Upper lobe of right lung (tissue), 1 donor: Measurements from ENCODE around the gene IFFO2. TPM values are rescaled to one million over a fixed set of nuclear protein-coding genes. Genes with fewer than 3 reads are reported as not detected.
"Not testable (repeated sequence)": the region's sequence is repeated elsewhere in the genome, so short reads cannot be mapped to it uniquely, and the experiment has no call there.

Experiments
- ATAC-seq: fragments of 200-7000 bp; cut with Tn5 transposase; one replicate; pipeline ENCODE4 v1.9.1; 2020; ENCODE audit warnings: mild to moderate bottlenecking, moderate library complexity
- DNase-seq: peaks from one replicate; pipeline ENCODE4 v3.0.0-alpha.2; 2020
- H3K27ac ChIP-seq: fragments of 200-600 bp; one replicate; pipeline ENCODE4 v1.8.0; 2022
- H3K27me3 ChIP-seq: fragments of 200-600 bp; one replicate; pipeline ENCODE4 v1.8.0; 2022; ENCODE audit warnings: mild to moderate bottlenecking
- H3K36me3 ChIP-seq: fragments of 200-600 bp; one replicate; pipeline ENCODE4 v1.8.0; 2022
- H3K4me1 ChIP-seq: fragments of 200-600 bp; one replicate; pipeline ENCODE4 v1.8.0; 2022
- H3K4me3 ChIP-seq: fragments of 200-600 bp; one replicate; pipeline ENCODE4 v1.8.0; 2022; ENCODE audit warnings: mild to moderate bottlenecking
- H3K9me3 ChIP-seq: fragments of 200-600 bp; one replicate; pipeline ENCODE4 v1.8.0; 2022
- CTCF ChIP-seq: fragments of 200-600 bp; IDR thresholded peaks from one replicate; pipeline ENCODE4 v1.8.0; 2022; ENCODE audit warnings: antibody characterized with exemption
- intact Hi-C: fragments of 100-400 bp; cut with DNase I; formaldehyde crosslinking; loops from one replicate; pipeline ENCODE4 v1.11.0; 2022
- total RNA-seq: library from RNA; stranded (reverse); fragmentation: NEBNext Ultra II Directional; extraction: Animal tissue kit (Norgen Biotek cat#: 25700); gene quantifications from one replicate; pipeline ENCODE4 v1.2.1, GENCODE V29; 2021
- donor health status: DM: no; HTN: yes; CAD: no; lungs with severe emphysema.

Gene IFFO2
- total RNA-seq, 1 donor from 2014 or later = 15.4 TPM

GRCh38 chr1:18872071-18872611 is 84.3 kb downstream of the IFFO2 start:
- intact Hi-C loops = loop anchor here (10.0 kb wide), 1 partner anchor 277 kb away; no protein-coding TSS in a partner anchor
- Histone ChIP-seq H3K27me3 (no peaks in the 10 kb centered on the region), H3K9me3 (no peaks in the 10 kb centered on the region), H3K27ac (no peak overlapping the region), H3K4me3 (no peak overlapping the region), H3K36me3 (no peaks in the 10 kb centered on the region), H3K4me1 (no peaks in the 10 kb centered on the region)
- DNase-seq = no peak
- ATAC-seq = no peak
- TF ChIP-seq CTCF = no peak

GRCh38 chr1:18871401-18872070 is 84.9 kb downstream of the IFFO2 start:
- intact Hi-C loops = loop anchor here (10.0 kb wide), 1 partner anchor 277 kb away; no protein-coding TSS in a partner anchor
- no peak for ATAC-seq
- no peak for TF ChIP-seq CTCF
- H3K27me3 ChIP-seq = no peaks in the 10 kb centered on the region
- H3K4me1 ChIP-seq = no peaks in the 10 kb centered on the region
- no peaks in the 10 kb centered on the region for H3K36me3 ChIP-seq
- no peaks in the 10 kb centered on the region for H3K9me3 ChIP-seq
- no peak overlapping the region for H3K4me3 ChIP-seq
- no peak for DNase-seq
- H3K27ac ChIP-seq = no peak overlapping the region

GRCh38 chr1:18870957-18871356 is 85.5 kb downstream of the IFFO2 start:
- H3K27ac ChIP-seq = no peak overlapping the region

GRCh38 chr1:18870595-18870865 is 85.9 kb downstream of the IFFO2 start:
- H3K27me3 ChIP-seq, ATAC-seq, H3K27ac ChIP-seq: not testable (repeated sequence)

More at GRCh38 chr1:18870957-18871356, 85.5 kb downstream of the IFFO2 start:
- no peak for ATAC-seq
- H3K9me3 ChIP-seq = no peaks in the 10 kb centered on the region
- DNase-seq = no peak
- no peaks in the 10 kb centered on the region for H3K4me1 ChIP-seq
- TF ChIP-seq CTCF = no peak
- intact Hi-C loops = loop anchor here (10.0 kb wide), 1 partner anchor 276 kb away; no protein-coding TSS in a partner anchor
- no peaks in the 10 kb centered on the region for H3K27me3 ChIP-seq
- no peak overlapping the region for H3K4me3 ChIP-seq
- H3K36me3 ChIP-seq = no peaks in the 10 kb centered on the region

GRCh38 chr1:18869847-18870594 is 86.5 kb downstream of the IFFO2 start:
- Histone ChIP-seq H3K4me3 (no peak overlapping the region), H3K27ac (no peak overlapping the region), H3K36me3 (no peaks in the 10 kb centered on the region), H3K27me3 (no peaks in the 10 kb centered on the region), H3K9me3 (no peaks in the 10 kb centered on the region), H3K4me1 (no peaks in the 10 kb centered on the region)
- ATAC-seq = no peak
- no peak for TF ChIP-seq CTCF
- no peak for DNase-seq
- intact Hi-C loops = loop anchor here (10.0 kb wide), 1 partner anchor 275 kb away; no protein-coding TSS in a partner anchor

More at GRCh38 chr1:18870595-18870865, 85.9 kb downstream of the IFFO2 start:
- intact Hi-C loops = loop anchor here (10.0 kb wide), 1 partner anchor 276 kb away; no protein-coding TSS in a partner anchor
- H3K9me3 ChIP-seq, H3K4me1 ChIP-seq, H3K36me3 ChIP-seq, DNase-seq, H3K4me3 ChIP-seq: not testable (repeated sequence)

GRCh38 chr1:18868801-18869424 is 87.6 kb downstream of the IFFO2 start:
- no peak for TF ChIP-seq CTCF
- H3K4me1 ChIP-seq = no peaks in the 10 kb centered on the region
- no peaks in the 10 kb centered on the region for H3K27me3 ChIP-seq
- no peaks in the 10 kb centered on the region for H3K36me3 ChIP-seq
- H3K4me3 ChIP-seq = no peak overlapping the region
- no peak for ATAC-seq
- intact Hi-C loops = no loop called here
- H3K27ac ChIP-seq = no peak overlapping the region
- H3K9me3 ChIP-seq = no peaks in the 10 kb centered on the region
- DNase-seq = no peak
